K562 (cell line): ENCODE results near the gene CENPV. TPM values are rescaled to one million over a fixed set of nuclear protein-coding genes. Genes with fewer than 3 reads are reported as not detected.

ENCODE experiments used
- EP400 ChIP-seq: fragments of 450-650 bp; IDR thresholded peaks from 2 replicates; pipeline ENCODE4 v1.6.1; 2017; ENCODE audit warnings: antibody characterized with exemption, mild to moderate bottlenecking, moderate library complexity
- ETS2 ChIP-seq: IDR thresholded peaks from 2 replicates; pipeline ENCODE4 v1.6.1; 2016; ENCODE audit warnings: borderline replicate concordance, missing genetic modification characterization, mild to moderate bottlenecking, moderate library complexity, missing compliant biosample characterization; ENCODE audit not compliant: poor library complexity, severe bottlenecking
- GABPA ChIP-seq: fragments of 200-800 bp; sonication (Bioruptor generic); conservative IDR thresholded peaks from 2 replicates; pipeline ENCODE4 v1.6.1; 2016; ENCODE audit warnings: low read depth, missing genetic modification characterization, missing compliant biosample characterization
- HDAC6 ChIP-seq: IDR thresholded peaks from 2 replicates; pipeline ENCODE4 v1.6.1; 2012; ENCODE audit warnings: low read depth, mild to moderate bottlenecking, control low read depth, inconsistent platforms, low read length, moderate library complexity
- HNRNPUL1 ChIP-seq: fragments of 200-400 bp; formaldehyde crosslinking; IDR thresholded peaks from 2 replicates; pipeline ENCODE4 v1.6.1; 2017; ENCODE audit warnings: low read length
- MAFG ChIP-seq: fragments of 450-650 bp; conservative IDR thresholded peaks from 2 replicates; pipeline ENCODE4 v1.6.1; 2016; ENCODE audit warnings: missing genetic modification characterization, missing compliant biosample characterization
- MYBL2 ChIP-seq, 2 experiments: fragments of 450-650 bp in 1 of 2; sonication (generic) in 1 of 2; formaldehyde crosslinking in 1 of 2; IDR thresholded peaks; 2 replicates each; pipeline versions ENCODE4 v1.6.1 to v1.8.1; 2017 to 2022; ENCODE audit warnings: borderline replicate concordance in 1 of 2, inconsistent platforms in 1 of 2, low read depth in 1 of 2, mild to moderate bottlenecking in 1 of 2, missing genetic modification reagents in 1 of 2, moderate library complexity in 1 of 2
- PTBP1 ChIP-seq: fragments of 200-400 bp; formaldehyde crosslinking; IDR thresholded peaks from 2 replicates; pipeline ENCODE4 v1.6.1; 2017; ENCODE audit warnings: low read depth, low read length
- RAD51 ChIP-seq: fragments of 450-650 bp; IDR thresholded peaks from 2 replicates; pipeline ENCODE4 v1.7.1; 2016; ENCODE audit warnings: low read depth, mild to moderate bottlenecking, borderline replicate concordance
- ZNF717 ChIP-seq: fragments of 250-450 bp; sonication (Bioruptor Pico); IDR thresholded peaks from 2 replicates; pipeline ENCODE4 v1.5.0; 2021
- ZSCAN29 ChIP-seq: fragments of 450-650 bp; IDR thresholded peaks from 2 replicates; pipeline ENCODE4 v1.6.1; 2017
- polyA plus RNA-seq, 8 experiments: library from polyadenylated mRNA; depleted of rRNA in 4 of 8; stranded (reverse) in 5 of 8; unstranded in 3 of 8; fragments of >200 nt; fragmentation: Nextera tagmentation in 2 of 8; fragmentation: Illumina TruSeq in 1 of 8; extraction: Ambion mirVana in 2 of 8; extraction: Trizol in 1 of 8; gene quantifications; 2 replicates each; pipeline versions ENCODE4 v1.2.1 to v1.2.3, GENCODE V29; 2011 to 2014; ENCODE audit warnings: inconsistent platforms in 1 of 8, missing spikeins in 1 of 8
- total RNA-seq, 7 experiments: library from RNA; depleted of rRNA in 6 of 7; stranded (reverse); fragments of >200 nt in 6 of 7; fragmentation: Illumina TruSeq in 2 of 7; extraction: Trizol in 2 of 7; gene quantifications; 2 replicates each; pipeline versions ENCODE4 v1.2.1 to v1.2.3, GENCODE V29; 2011 to 2021; ENCODE audit warnings: low replicate concordance in 1 of 7
- TF ChIP-seq, protein P1 (sequence below), 2 experiments: fragments of 450-650 bp; formaldehyde crosslinking in 1 of 2; IDR thresholded peaks; 2 replicates each; pipeline versions ENCODE4 v1.4.0 to v1.6.1; 2014 to 2020; ENCODE audit warnings: mild to moderate bottlenecking in 2 of 2, borderline replicate concordance in 1 of 2, low read depth in 1 of 2
- TF ChIP-seq, protein P2 (sequence below): fragments of 450-650 bp; IDR thresholded peaks from 2 replicates; pipeline ENCODE4 v1.6.1; 2018; ENCODE audit not compliant: partially characterized antibody

CENPV gene
- total and polyA plus RNA-seq, 9 of the 15 experiments (the other 6 are each of a cell fraction or from before 2014, with no cell fraction given): 17.8 to 131 (median 89.3) TPM

GRCh38 chr17:16398270-16399267 is 45.3 kb upstream of the CENPV start (continued):
- TF ChIP-seq, protein P1, sequence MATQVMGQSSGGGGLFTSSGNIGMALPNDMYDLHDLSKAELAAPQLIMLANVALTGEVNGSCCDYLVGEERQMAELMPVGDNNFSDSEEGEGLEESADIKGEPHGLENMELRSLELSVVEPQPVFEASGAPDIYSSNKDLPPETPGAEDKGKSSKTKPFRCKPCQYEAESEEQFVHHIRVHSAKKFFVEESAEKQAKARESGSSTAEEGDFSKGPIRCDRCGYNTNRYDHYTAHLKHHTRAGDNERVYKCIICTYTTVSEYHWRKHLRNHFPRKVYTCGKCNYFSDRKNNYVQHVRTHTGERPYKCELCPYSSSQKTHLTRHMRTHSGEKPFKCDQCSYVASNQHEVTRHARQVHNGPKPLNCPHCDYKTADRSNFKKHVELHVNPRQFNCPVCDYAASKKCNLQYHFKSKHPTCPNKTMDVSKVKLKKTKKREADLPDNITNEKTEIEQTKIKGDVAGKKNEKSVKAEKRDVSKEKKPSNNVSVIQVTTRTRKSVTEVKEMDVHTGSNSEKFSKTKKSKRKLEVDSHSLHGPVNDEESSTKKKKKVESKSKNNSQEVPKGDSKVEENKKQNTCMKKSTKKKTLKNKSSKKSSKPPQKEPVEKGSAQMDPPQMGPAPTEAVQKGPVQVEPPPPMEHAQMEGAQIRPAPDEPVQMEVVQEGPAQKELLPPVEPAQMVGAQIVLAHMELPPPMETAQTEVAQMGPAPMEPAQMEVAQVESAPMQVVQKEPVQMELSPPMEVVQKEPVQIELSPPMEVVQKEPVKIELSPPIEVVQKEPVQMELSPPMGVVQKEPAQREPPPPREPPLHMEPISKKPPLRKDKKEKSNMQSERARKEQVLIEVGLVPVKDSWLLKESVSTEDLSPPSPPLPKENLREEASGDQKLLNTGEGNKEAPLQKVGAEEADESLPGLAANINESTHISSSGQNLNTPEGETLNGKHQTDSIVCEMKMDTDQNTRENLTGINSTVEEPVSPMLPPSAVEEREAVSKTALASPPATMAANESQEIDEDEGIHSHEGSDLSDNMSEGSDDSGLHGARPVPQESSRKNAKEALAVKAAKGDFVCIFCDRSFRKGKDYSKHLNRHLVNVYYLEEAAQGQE (IDR thresholded peaks at IDR 0.05; ENCODE audit: borderline replicate concordance): no peak
- TF ChIP-seq, protein P1 (CRISPR knock-in tag; IDR thresholded peaks at IDR 0.05; ENCODE audit: low read depth): no peak
- peak; percentile 80 for TF ChIP-seq MAFG (tag)
- no peak for TF ChIP-seq HDAC6
- no peak for TF ChIP-seq GABPA (tag)
- TF ChIP-seq ZNF717 (CRISPR knock-in tag): no peak
- no peak for TF ChIP-seq PTBP1
- no peak for TF ChIP-seq ZSCAN29
- TF ChIP-seq, protein P2, sequence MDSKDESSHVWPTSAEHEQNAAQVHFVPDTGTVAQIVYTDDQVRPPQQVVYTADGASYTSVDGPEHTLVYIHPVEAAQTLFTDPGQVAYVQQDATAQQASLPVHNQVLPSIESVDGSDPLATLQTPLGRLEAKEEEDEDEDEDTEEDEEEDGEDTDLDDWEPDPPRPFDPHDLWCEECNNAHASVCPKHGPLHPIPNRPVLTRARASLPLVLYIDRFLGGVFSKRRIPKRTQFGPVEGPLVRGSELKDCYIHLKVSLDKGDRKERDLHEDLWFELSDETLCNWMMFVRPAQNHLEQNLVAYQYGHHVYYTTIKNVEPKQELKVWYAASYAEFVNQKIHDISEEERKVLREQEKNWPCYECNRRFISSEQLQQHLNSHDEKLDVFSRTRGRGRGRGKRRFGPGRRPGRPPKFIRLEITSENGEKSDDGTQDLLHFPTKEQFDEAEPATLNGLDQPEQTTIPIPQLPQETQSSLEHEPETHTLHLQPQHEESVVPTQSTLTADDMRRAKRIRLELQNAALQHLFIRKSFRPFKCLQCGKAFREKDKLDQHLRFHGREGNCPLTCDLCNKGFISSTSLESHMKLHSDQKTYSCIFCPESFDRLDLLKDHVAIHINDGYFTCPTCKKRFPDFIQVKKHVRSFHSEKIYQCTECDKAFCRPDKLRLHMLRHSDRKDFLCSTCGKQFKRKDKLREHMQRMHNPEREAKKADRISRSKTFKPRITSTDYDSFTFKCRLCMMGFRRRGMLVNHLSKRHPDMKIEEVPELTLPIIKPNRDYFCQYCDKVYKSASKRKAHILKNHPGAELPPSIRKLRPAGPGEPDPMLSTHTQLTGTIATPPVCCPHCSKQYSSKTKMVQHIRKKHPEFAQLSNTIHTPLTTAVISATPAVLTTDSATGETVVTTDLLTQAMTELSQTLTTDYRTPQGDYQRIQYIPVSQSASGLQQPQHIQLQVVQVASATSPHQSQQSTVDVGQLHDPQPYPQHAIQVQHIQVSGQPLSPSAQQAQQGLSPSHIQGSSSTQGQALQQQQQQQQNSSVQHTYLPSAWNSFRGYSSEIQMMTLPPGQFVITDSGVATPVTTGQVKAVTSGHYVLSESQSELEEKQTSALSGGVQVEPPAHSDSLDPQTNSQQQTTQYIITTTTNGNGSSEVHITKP: no peak
- no peak for TF ChIP-seq EP400
- no peak for TF ChIP-seq MYBL2 (IDR thresholded peaks at IDR 0.05; ENCODE audit: low read depth)
- no peak for TF ChIP-seq MYBL2 (CRISPR knock-in tag; IDR thresholded peaks at IDR 0.05; ENCODE audit: borderline replicate concordance)
- no peak for TF ChIP-seq ETS2 (tag)
- no peak for TF ChIP-seq RAD51
- no peak for TF ChIP-seq HNRNPUL1
